Right cardiac atrium (tissue), 5 donors: ENCODE data around the gene OTOG. TPM values are rescaled to one million over a fixed set of nuclear protein-coding genes. Genes with fewer than 3 reads are reported as not detected.

Source experiments
- ATAC-seq, 2 donors: fragments of 200-7000 bp; cut with Tn5 transposase; one replicate each; pipeline versions ENCODE4 v1.8.0 to v1.9.1; 2020; ENCODE audit warnings: moderate library complexity in 2 of 2, mild to moderate bottlenecking in 1 of 2
- DNase-seq, 3 donors: peaks; one replicate each; pipeline ENCODE4 v3.0.0-alpha.2; 2020
- H3K27ac ChIP-seq: one replicate; pipeline ENCODE4 v1.5.1; 2013; ENCODE audit warnings: mild to moderate bottlenecking, low read length, control low read depth, moderate library complexity
- H3K27me3 ChIP-seq: one replicate; pipeline ENCODE4 v1.6.1; 2013; ENCODE audit not compliant: control insufficient read depth, insufficient read depth
- H3K4me1 ChIP-seq: one replicate; pipeline ENCODE4 v1.6.1; 2013; ENCODE audit warnings: low read length; ENCODE audit not compliant: control insufficient read depth, insufficient read depth
- H3K4me3 ChIP-seq: one replicate; pipeline ENCODE4 v1.5.1; 2013; ENCODE audit warnings: low read length, control low read depth
- H3K9me3 ChIP-seq: one replicate; pipeline ENCODE4 v1.6.1; 2013; ENCODE audit warnings: low read length; ENCODE audit not compliant: control insufficient read depth
- WGBS: extraction: QIAGEN DNeasy Blood & Tissue Kit; methylation state at CpG from one replicate; pipeline ENCODE4 v1.1.7; 2013; 5-methylcytosine and 5-hydroxymethylcytosine counted together
- intact Hi-C, 4 donors: fragments of 100-400 bp; cut with DNase I; formaldehyde crosslinking; loops; one replicate each; pipeline versions ENCODE4 v1.11.0 to v1.14.0; 2022 to 2023
- polyA plus RNA-seq: library from polyadenylated mRNA; stranded (reverse); fragments of 200-250 nt; gene quantifications from one replicate; pipeline ENCODE4 v1.2.3, GENCODE V29; 2013
- total RNA-seq, 4 donors: library from RNA; stranded (reverse); fragmentation: NEBNext Ultra II Directional; extraction: Animal tissue kit (Norgen Biotek cat#: 25700); gene quantifications; one replicate each; pipeline ENCODE4 v1.2.1, GENCODE V29; 2021
- donor health status: healthy with polysubstance abuse.
- donor health status: DM: no; HTN: yes; CAD: no.
- donor health status: DM: no; HTN: no; CAD: no.
- donor health status: DM: no; HTN: yes; CAD: no; lungs with severe emphysema.
- donor health status: DM: yes; HTN: yes; CAD: no.

The OTOG gene
- total and polyA plus RNA-seq, 5 donors, result not detected

- Histone ChIP-seq H3K9me3 (no peaks in the 10 kb centered on the region), H3K4me1 (no peaks in the 10 kb centered on the region), H3K4me3 (no peak overlapping the region), H3K27ac (no peak overlapping the region), H3K27me3 (no peaks in the 10 kb centered on the region)
- ATAC-seq (no peak), DNase-seq (no peak)
- intact Hi-C loops, result no loop called here
Measured at GRCh38 chr11:17658211-17658610, 111.2 kb downstream of the OTOG start.

- ATAC-seq (no peak), DNase-seq (no peak)
- Histone ChIP-seq H3K4me1 (no peaks in the 10 kb centered on the region), H3K27ac (no peak overlapping the region), H3K27me3 (no peaks in the 10 kb centered on the region), H3K4me3 (no peak overlapping the region), H3K9me3 (no peaks in the 10 kb centered on the region)
- intact Hi-C loops, result no loop called here
Measured at GRCh38 chr11:17668166-17668565, 121.1 kb downstream of the OTOG start.

- Histone ChIP-seq H3K27ac (no peak overlapping the region), H3K9me3 (no peaks in the 10 kb centered on the region), H3K4me1 (no peaks in the 10 kb centered on the region), H3K4me3 (no peak overlapping the region), H3K27me3 (no peaks in the 10 kb centered on the region)
- DNase-seq, result no peak
- 71% methylated on average over 7 of the region's 7 CpGs for WGBS
- no peak for ATAC-seq
- intact Hi-C loops, result no loop called here
Measured at GRCh38 chr11:17672469-17672868, 125.4 kb downstream of the OTOG start.

DNA sequence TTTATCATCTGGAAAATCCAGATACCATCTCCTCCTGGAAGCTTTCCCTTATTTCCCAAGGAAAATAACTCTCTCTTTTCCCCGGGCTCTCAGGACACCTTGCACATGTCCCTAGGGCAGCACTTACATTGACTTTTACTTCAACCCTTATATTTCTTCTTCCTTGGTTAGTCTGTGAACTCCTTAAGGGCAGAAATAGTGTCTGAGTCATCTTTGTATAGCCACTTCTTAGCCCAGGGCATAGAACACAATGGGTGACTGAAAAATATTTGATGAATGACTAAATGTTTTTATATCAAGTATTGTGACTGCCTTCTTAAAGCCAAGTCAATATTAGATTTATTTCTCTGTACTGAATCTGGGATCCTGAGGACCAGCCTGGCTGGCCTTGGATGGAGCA lies 126.9 kb downstream of the OTOG start:
- DNase-seq (no peak), ATAC-seq (no peak)
- Histone ChIP-seq H3K27me3 (no peaks in the 10 kb centered on the region), H3K9me3 (peaks cover 2% of the 10 kb centered on the region), H3K4me3 (no peak overlapping the region), H3K27ac (no peak overlapping the region), H3K4me1 (no peaks in the 10 kb centered on the region)
- intact Hi-C loops, result no loop called here
- WGBS, result 84% methylated on average over 1 of the region's 1 CpG

- ATAC-seq, result no peak
- Histone ChIP-seq H3K4me1 (no peaks in the 10 kb centered on the region), H3K9me3 (peaks cover 2% of the 10 kb centered on the region), H3K27ac (no peak overlapping the region), H3K4me3 (no peak overlapping the region), H3K27me3 (no peaks in the 10 kb centered on the region)
- no peak for DNase-seq
- intact Hi-C loops, result no loop called here
Measured at GRCh38 chr11:17682848-17683247, 135.8 kb downstream of the OTOG start.

GRCh38 chr11:17683377-17684161 lies 136.5 kb downstream of the OTOG start:
- Histone ChIP-seq H3K27me3 (no peaks in the 10 kb centered on the region), H3K4me1 (no peaks in the 10 kb centered on the region), H3K4me3 (no peak overlapping the region), H3K9me3 (peaks cover 1% of the 10 kb centered on the region), H3K27ac (no peak overlapping the region)
- WGBS, result 71% methylated on average over 12 of the region's 12 CpGs
- DNase-seq, result no peak
- no peak for ATAC-seq
- intact Hi-C loops, result no loop called here

GRCh38 chr11:17684550-17684949 lies 137.5 kb downstream of the OTOG start:
- WGBS, result 85% methylated on average over 5 of the region's 5 CpGs
- H3K27me3 ChIP-seq, result no peaks in the 10 kb centered on the region

DNA sequence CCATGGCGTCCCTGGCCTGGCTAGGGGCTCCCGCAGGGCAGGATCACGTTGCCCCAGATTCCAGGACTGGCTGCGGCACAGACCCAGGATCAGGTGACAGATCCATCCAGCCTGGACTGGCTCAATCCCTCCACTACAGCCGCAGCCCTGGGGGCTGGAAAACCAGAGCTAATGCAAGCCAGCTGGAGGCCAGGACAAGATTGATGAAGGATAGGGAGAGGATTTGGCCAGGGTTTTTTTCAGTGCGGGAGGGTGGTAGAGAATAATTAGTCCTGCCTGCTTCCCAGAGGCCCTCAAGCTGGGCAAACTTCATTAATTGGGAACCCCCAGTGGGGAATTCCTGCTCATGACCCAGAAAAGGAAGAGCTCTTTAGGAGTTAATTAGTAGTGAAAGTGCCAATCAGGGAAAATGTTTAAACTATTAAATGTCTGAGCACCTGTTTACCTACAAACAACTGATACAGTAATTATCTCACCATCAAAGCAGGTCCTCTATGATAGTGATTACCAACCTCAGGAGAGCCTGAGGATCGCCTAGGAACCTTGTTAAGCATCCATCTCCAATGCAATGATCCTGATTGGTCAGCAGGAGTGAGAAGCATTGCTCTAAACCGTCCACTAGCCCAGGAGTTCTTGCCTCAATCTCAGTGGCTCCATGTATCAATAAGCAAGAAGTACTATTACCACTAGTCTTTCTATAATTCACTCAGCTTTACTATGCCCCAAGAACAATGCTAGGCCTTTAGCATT lies 139.3 kb downstream of the OTOG start:
- no peaks in the 10 kb centered on the region for H3K27me3 ChIP-seq
- DNase-seq, result no peak
- ATAC-seq, result no peak
- intact Hi-C loops, result no loop called here
- H3K4me1 ChIP-seq, result no peaks in the 10 kb centered on the region
- no peaks in the 10 kb centered on the region for H3K9me3 ChIP-seq
- H3K4me3 ChIP-seq, result no peak overlapping the region
- H3K27ac ChIP-seq, result no peak overlapping the region
- WGBS, result 30% methylated on average over 8 of the region's 8 CpGs

More at GRCh38 chr11:17684550-17684949, 137.5 kb downstream of the OTOG start:
- Histone ChIP-seq H3K4me1 (no peaks in the 10 kb centered on the region), H3K4me3 (no peak overlapping the region), H3K27ac (no peak overlapping the region), H3K9me3 (no peaks in the 10 kb centered on the region)
- intact Hi-C loops, result no loop called here
- ATAC-seq (no peak), DNase-seq (no peak)

DNA sequence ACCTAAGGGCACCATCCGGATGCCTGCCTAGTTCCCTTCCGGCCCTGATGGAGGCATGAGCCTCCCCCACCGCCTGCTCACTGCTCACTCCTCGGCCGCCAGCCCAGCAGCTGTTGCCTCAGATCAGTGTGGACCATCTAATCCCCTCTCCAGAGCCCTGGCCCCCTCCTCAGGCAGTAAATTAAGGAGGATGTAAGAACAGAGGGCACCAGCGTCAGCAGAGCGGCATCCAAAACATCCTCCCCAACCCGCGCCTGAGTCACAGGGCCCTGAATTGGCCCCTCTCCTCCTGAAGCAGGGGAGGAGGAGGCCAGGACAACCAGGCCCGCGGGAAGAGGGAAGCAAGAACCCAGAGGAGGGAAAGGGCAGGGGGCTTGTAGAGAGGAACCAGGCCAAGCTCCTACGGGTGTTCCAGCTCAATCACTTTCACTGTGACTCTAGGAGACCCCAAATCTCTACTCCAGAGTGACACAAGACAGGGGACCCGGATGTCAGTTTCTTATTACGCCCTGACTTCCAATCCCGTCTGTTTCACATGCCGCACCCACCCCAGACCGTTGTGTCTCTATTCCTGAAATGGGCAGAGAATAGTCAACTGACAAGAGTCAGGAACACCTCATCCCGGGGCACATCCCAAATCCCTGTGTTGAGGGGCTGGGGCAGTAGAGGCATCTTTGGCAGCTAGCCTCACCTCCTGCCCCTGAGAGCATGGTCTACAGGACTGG lies 141.0 kb downstream of the OTOG start:
- no peaks in the 10 kb centered on the region for H3K27me3 ChIP-seq
- H3K4me1 ChIP-seq, result no peaks in the 10 kb centered on the region
- WGBS, result 85% methylated on average over 18 of the region's 18 CpGs
- intact Hi-C loops, result no loop called here
- no peaks in the 10 kb centered on the region for H3K9me3 ChIP-seq
- H3K27ac ChIP-seq, result no peak overlapping the region
- no peak overlapping the region for H3K4me3 ChIP-seq
- ATAC-seq (no peak), DNase-seq (no peak)

GRCh38 chr11:17691550-17691949 lies 144.5 kb downstream of the OTOG start:
- Histone ChIP-seq H3K4me3 (no peak overlapping the region), H3K27me3 (no peaks in the 10 kb centered on the region), H3K4me1 (no peaks in the 10 kb centered on the region), H3K27ac (no peak overlapping the region), H3K9me3 (no peaks in the 10 kb centered on the region)
- no peak for DNase-seq
- ATAC-seq, result no peak
- 49% methylated on average over 2 of the region's 2 CpGs for WGBS
- intact Hi-C loops, result no loop called here

DNA sequence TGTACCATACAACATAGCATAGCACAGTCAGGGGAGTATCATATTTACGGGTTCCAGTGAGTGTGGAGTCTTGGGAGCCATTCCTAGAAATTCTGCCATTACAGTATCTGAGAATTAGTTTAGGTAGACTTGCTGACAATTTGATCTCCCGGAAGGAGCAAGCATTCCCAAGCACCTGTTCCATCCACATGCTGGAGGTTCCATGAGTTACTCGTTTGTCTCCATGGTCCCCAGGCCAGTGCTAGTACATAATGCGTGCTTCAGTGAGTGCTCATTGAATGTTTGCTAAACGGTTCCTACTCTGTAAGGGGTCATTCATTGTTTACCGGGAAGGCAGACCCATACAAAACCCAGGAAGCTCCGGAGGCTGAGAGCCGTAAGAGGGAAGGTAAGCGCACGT lies 144.9 kb downstream of the OTOG start:
- DNase-seq, result no peak
- Histone ChIP-seq H3K4me3 (no peak overlapping the region), H3K9me3 (no peaks in the 10 kb centered on the region), H3K27ac (no peak overlapping the region), H3K4me1 (no peaks in the 10 kb centered on the region), H3K27me3 (no peaks in the 10 kb centered on the region)
- intact Hi-C loops, result no loop called here
- ATAC-seq, result no peak
- 68% methylated on average over 10 of the region's 10 CpGs for WGBS
